ENCODE measurements around the gene BCS1L.

- TF ChIP-seq GATA2 (IDR thresholded peaks at IDR 0.05; ENCODE audit: low read depth, low read length) (no peak), GATA3 (IDR thresholded peaks at IDR 0.05; ENCODE audit: low read depth, low read length) (no peak)
Observed at GRCh38 chr2:218621007-218621406, 38.5 kb upstream of the BCS1L start.
